ENCODE measurements around the gene MACO1. TPM values are rescaled to one million over a fixed set of nuclear protein-coding genes. Genes with fewer than 3 reads are reported as not detected.

The MACO1 gene
- total and polyA plus RNA-seq, 2 of the 13 experiments (the other 11 are each of a cell fraction or from before 2014, with no cell fraction given) = 9.7 to 17.0 TPM

- TF ChIP-seq PRDM15 (CRISPR knock-in tag; IDR thresholded peaks at IDR 0.05) (no peak), KLF16 (CRISPR knock-in tag; IDR thresholded peaks at IDR 0.05) (peak in 1 of 2 experiments; percentile 51; a peak in 2 of 4 replicates), NCOR1 (IDR thresholded peaks at IDR 0.05; ENCODE audit: borderline replicate concordance, low read length) (0 out of 2 replicates have a peak, but pooled peaks have one; percentile 28), ZHX1 (CRISPR knock-in tag; IDR thresholded peaks at IDR 0.05; ENCODE audit: low read depth) (0 out of 2 replicates have a peak, but pooled peaks have one; percentile 32), HDAC1 (CRISPR knock-in tag; IDR thresholded peaks at IDR 0.05) (peak; percentile 76), ZNF331 (CRISPR knock-in tag; IDR thresholded peaks at IDR 0.05) (peak; percentile 23; the same call in 1 of the 2 replicates), ZNF790 (CRISPR knock-in tag; IDR thresholded peaks at IDR 0.05; ENCODE audit: borderline replicate concordance) (0 out of 2 replicates have a peak, but pooled peaks have one; percentile 36), ZFP90 (CRISPR knock-in tag; IDR thresholded peaks at IDR 0.05; ENCODE audit: borderline replicate concordance) (peak; percentile 20; the same call in 1 of the 2 replicates), IRF9 (CRISPR knock-in tag; IDR thresholded peaks at IDR 0.05; ENCODE audit: borderline replicate concordance) (no peak), SMC3 (IDR thresholded peaks at IDR 0.05; ENCODE audit: low read length) (no peak)
- TF ChIP-seq, protein P1, sequence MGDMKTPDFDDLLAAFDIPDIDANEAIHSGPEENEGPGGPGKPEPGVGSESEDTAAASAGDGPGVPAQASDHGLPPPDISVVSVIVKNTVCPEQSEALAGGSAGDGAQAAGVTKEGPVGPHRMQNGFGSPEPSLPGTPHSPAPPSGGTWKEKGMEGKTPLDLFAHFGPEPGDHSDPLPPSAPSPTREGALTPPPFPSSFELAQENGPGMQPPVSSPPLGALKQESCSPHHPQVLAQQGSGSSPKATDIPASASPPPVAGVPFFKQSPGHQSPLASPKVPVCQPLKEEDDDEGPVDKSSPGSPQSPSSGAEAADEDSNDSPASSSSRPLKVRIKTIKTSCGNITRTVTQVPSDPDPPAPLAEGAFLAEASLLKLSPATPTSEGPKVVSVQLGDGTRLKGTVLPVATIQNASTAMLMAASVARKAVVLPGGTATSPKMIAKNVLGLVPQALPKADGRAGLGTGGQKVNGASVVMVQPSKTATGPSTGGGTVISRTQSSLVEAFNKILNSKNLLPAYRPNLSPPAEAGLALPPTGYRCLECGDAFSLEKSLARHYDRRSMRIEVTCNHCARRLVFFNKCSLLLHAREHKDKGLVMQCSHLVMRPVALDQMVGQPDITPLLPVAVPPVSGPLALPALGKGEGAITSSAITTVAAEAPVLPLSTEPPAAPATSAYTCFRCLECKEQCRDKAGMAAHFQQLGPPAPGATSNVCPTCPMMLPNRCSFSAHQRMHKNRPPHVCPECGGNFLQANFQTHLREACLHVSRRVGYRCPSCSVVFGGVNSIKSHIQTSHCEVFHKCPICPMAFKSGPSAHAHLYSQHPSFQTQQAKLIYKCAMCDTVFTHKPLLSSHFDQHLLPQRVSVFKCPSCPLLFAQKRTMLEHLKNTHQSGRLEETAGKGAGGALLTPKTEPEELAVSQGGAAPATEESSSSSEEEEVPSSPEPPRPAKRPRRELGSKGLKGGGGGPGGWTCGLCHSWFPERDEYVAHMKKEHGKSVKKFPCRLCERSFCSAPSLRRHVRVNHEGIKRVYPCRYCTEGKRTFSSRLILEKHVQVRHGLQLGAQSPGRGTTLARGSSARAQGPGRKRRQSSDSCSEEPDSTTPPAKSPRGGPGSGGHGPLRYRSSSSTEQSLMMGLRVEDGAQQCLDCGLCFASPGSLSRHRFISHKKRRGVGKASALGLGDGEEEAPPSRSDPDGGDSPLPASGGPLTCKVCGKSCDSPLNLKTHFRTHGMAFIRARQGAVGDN (CRISPR knock-in tag; IDR thresholded peaks at IDR 0.05) = peak; percentile 84
- TF ChIP-seq, protein P2, sequence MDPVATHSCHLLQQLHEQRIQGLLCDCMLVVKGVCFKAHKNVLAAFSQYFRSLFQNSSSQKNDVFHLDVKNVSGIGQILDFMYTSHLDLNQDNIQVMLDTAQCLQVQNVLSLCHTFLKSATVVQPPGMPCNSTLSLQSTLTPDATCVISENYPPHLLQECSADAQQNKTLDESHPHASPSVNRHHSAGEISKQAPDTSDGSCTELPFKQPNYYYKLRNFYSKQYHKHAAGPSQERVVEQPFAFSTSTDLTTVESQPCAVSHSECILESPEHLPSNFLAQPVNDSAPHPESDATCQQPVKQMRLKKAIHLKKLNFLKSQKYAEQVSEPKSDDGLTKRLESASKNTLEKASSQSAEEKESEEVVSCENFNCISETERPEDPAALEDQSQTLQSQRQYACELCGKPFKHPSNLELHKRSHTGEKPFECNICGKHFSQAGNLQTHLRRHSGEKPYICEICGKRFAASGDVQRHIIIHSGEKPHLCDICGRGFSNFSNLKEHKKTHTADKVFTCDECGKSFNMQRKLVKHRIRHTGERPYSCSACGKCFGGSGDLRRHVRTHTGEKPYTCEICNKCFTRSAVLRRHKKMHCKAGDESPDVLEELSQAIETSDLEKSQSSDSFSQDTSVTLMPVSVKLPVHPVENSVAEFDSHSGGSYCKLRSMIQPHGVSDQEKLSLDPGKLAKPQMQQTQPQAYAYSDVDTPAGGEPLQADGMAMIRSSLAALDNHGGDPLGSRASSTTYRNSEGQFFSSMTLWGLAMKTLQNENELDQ (CRISPR knock-in tag; IDR thresholded peaks at IDR 0.05; ENCODE audit: borderline replicate concordance) = peak; percentile 27; the same call in 1 of the 2 replicates
Measured at GRCh38 chr1:25430073-25430966, at the start of gene MACO1 (continued).

All from HepG2 (cell line).